ENCODE measurements around the gene ACOT8.

- TF ChIP-seq EZH2 (IDR thresholded peaks at IDR 0.05) (no peak), CTCF (IDR thresholded peaks at IDR 0.05) (no peak), EZH2phosphoT487 (IDR thresholded peaks at IDR 0.05) (no peak)
These were observed 9.3 kb upstream of the ACOT8 start for GRCh38 chr20:45866454-45866853.

All from neural progenitor cell (in vitro differentiated cells).